Neural crest cell (in vitro differentiated cells): ENCODE results near the gene POLR2M. TPM values are rescaled to one million over a fixed set of nuclear protein-coding genes. Genes with fewer than 3 reads are reported as not detected.

Source experiments
- DNase-seq: peaks from one replicate; pipeline ENCODE4 v3.0.0; 2021; ENCODE audit warnings: low read depth, mixed read lengths, low spot score
- H3K27ac Mint-ChIP-seq: one replicate; pipeline ENCODE4 v1.8.0; 2021; ENCODE audit warnings: mild to moderate bottlenecking, mixed read lengths; ENCODE audit not compliant: unreplicated experiment
- H3K27me3 Mint-ChIP-seq: 2 replicates; pipeline ENCODE4 v1.8.0; 2021; ENCODE audit warnings: low read depth, mild to moderate bottlenecking, mixed read lengths
- H3K36me3 Mint-ChIP-seq: 2 replicates; pipeline ENCODE4 v1.8.0; 2021; ENCODE audit warnings: low read depth, mild to moderate bottlenecking, mixed read lengths
- H3K4me1 Mint-ChIP-seq: 2 replicates; pipeline ENCODE4 v1.8.0; 2021; ENCODE audit warnings: mixed read lengths
- H3K4me3 Mint-ChIP-seq: one replicate; pipeline ENCODE4 v1.8.0; 2021; ENCODE audit warnings: mild to moderate bottlenecking, mixed read lengths
- H3K9me3 Mint-ChIP-seq: 2 replicates; pipeline ENCODE4 v1.8.0; 2021; ENCODE audit warnings: mixed read lengths
- total RNA-seq: library from RNA; stranded (reverse); gene quantifications from 2 replicates; pipeline ENCODE4 v1.2.1, GENCODE V29; 2021
- TF ChIP-seq, protein P1 (sequence below): fragments of 200-600 bp; sonication (generic); conservative IDR thresholded peaks from 2 replicates; pipeline ENCODE4 v1.5.0; 2021; ENCODE audit warnings: antibody characterized with exemption, mild to moderate bottlenecking

The POLR2M gene
- total RNA-seq, 1 donor from 2014 or later = 73.6 TPM

DNA sequence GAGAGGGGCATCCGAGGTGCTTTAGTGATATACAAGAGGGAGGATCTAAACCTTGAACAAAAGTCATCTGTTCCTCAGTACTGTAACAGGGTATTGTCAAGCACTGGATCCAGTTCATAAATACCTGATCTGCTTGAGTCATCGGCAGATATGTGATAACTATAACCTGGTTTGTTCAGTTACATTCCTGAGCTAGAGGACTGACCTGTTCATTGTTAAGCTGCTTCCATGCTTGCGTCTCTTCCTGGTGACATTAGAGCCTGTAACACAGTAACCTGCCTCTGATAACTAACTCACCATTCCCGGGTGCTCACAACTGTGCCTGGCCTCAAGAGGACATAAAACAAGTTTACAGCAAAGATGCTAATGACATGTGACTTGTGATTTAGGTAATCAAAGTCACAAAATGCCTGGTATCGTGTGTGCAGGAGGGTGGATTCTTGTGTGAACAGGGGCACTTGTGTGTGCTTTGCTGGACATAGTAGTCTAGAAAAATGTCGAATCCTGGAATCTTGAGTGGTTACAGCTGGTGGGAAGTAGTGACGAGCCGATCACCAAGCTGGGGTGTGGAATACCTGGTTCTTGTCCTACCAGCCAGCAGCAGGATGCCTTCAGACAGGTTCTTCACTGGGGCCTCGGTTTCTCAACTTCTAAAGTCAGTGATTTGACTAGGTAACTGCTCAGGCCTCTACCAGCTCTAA lies 30.9 kb upstream of the POLR2M start:
- DNase-seq = no peak
- no peak overlapping the region for H3K27ac Mint-ChIP-seq
- H3K4me1 Mint-ChIP-seq = no peaks in the 10 kb centered on the region
- TF ChIP-seq, protein P1, sequence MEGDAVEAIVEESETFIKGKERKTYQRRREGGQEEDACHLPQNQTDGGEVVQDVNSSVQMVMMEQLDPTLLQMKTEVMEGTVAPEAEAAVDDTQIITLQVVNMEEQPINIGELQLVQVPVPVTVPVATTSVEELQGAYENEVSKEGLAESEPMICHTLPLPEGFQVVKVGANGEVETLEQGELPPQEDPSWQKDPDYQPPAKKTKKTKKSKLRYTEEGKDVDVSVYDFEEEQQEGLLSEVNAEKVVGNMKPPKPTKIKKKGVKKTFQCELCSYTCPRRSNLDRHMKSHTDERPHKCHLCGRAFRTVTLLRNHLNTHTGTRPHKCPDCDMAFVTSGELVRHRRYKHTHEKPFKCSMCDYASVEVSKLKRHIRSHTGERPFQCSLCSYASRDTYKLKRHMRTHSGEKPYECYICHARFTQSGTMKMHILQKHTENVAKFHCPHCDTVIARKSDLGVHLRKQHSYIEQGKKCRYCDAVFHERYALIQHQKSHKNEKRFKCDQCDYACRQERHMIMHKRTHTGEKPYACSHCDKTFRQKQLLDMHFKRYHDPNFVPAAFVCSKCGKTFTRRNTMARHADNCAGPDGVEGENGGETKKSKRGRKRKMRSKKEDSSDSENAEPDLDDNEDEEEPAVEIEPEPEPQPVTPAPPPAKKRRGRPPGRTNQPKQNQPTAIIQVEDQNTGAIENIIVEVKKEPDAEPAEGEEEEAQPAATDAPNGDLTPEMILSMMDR = no peak
- no peaks in the 10 kb centered on the region for H3K36me3 Mint-ChIP-seq
- peaks cover 4% of the 10 kb centered on the region for H3K9me3 Mint-ChIP-seq
- no peak overlapping the region for H3K4me3 Mint-ChIP-seq
- H3K27me3 Mint-ChIP-seq = no peaks in the 10 kb centered on the region

DNA sequence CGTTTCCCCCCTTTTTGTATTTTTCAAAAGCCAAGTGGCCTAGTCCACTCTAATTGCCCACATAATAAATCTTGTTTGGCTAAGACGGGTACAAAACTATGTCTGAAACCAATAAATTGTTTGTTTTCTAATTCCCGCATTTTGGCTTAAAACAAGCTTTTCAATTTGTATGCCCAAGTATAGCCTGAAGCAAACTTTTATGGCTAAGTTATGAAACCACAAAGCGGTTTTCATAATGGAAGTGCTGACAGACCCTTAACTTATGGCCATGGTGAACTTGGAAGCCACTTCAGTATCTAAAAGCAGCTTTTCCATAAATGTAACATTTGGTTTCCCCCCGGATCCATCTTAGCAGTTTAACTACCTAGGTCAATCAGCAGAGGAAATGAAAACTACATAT lies 29.9 kb upstream of the POLR2M start:
- no peak for DNase-seq
- H3K4me1 Mint-ChIP-seq = no peaks in the 10 kb centered on the region
- H3K27ac Mint-ChIP-seq = no peak overlapping the region
- no peaks in the 10 kb centered on the region for H3K36me3 Mint-ChIP-seq
- H3K4me3 Mint-ChIP-seq = no peak overlapping the region
- H3K27me3 Mint-ChIP-seq = no peaks in the 10 kb centered on the region
- H3K9me3 Mint-ChIP-seq = peaks cover 4% of the 10 kb centered on the region
- TF ChIP-seq, protein P1 = no peak

DNA sequence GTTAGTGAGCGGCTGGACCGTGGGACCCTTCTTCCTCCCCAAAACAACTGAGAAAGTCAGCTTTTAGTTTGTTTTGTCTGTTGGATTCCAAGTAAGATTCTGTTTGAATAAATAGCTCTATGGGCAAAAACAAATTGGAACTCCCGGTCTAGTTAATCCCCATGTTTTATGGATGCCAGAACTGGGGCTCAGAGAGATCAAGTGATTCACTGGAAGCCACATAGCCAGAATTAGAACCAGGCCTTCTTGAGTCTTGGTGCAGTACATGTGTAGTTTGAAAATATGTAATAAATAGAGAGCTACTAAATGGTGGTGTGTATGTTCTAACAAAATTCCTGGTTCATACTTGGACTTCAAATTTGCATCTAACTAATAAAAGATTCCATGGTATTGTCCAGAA lies 29.3 kb upstream of the POLR2M start:
- no peaks in the 10 kb centered on the region for H3K36me3 Mint-ChIP-seq
- no peaks in the 10 kb centered on the region for H3K4me1 Mint-ChIP-seq
- no peak overlapping the region for H3K27ac Mint-ChIP-seq
- TF ChIP-seq, protein P1 = no peak
- peaks cover 2% of the 10 kb centered on the region for H3K9me3 Mint-ChIP-seq
- H3K4me3 Mint-ChIP-seq = no peak overlapping the region
- DNase-seq = no peak
- H3K27me3 Mint-ChIP-seq = no peaks in the 10 kb centered on the region

DNA sequence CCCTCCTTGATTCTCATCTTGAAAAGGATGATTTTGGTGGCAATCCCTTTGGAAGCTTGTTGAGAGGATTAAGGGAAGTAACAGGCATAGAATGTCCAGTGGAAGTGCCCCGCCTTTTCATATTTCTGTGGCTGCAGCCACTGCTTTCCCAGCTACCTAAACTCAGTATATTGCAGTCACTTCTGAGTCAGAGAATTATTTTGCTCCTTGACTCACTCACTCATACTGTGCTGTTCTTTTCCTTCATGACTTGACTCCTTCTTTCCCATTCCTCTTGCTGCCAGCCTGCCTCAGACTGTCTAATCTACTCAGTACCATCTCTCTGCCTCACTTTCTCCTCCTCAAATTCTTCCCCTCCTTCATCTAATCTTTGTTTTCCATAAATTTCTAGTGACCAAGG lies 26.5 kb upstream of the POLR2M start:
- Mint-ChIP-seq H3K4me3 (no peak overlapping the region), H3K27ac (no peak overlapping the region)

DNA sequence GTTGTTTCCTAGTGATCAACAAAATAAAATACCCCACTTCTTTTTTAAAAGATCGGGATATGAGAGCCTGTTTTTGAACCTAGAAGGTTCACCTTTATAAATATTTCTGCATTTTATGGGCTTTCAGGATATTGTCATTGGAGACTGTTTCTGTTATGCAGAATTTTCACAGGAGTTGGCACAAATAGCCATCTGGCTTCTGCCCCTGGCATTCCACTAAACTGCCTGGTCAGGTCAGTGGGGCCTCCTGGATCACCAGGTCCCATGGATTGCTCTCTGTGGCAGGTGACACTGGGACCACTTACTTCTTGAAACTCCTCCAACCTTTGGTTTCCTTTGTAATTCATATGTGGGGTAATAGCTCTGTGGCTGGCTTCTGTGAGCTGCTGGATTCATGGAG lies 25.5 kb upstream of the POLR2M start:
- DNase-seq = no peak
- TF ChIP-seq, protein P1 = no peak
- no peak overlapping the region for H3K27ac Mint-ChIP-seq
- H3K27me3 Mint-ChIP-seq = no peaks in the 10 kb centered on the region
- H3K4me1 Mint-ChIP-seq = no peaks in the 10 kb centered on the region
- H3K36me3 Mint-ChIP-seq = no peaks in the 10 kb centered on the region
- no peak overlapping the region for H3K4me3 Mint-ChIP-seq
- no peaks in the 10 kb centered on the region for H3K9me3 Mint-ChIP-seq

More for the DNA sequence above, 26.5 kb upstream of the POLR2M start:
- DNase-seq = no peak
- Mint-ChIP-seq H3K4me1 (no peaks in the 10 kb centered on the region), H3K27me3 (no peaks in the 10 kb centered on the region), H3K9me3 (no peaks in the 10 kb centered on the region), H3K36me3 (no peaks in the 10 kb centered on the region)
- TF ChIP-seq, protein P1 = no peak
